ENCODE measurements around the gene IMPDH2.
"Not testable (repeated sequence)": the region's sequence is repeated elsewhere in the genome, so short reads cannot be mapped to it uniquely, and the experiment has no call there.

IMPDH2 gene

DNA sequence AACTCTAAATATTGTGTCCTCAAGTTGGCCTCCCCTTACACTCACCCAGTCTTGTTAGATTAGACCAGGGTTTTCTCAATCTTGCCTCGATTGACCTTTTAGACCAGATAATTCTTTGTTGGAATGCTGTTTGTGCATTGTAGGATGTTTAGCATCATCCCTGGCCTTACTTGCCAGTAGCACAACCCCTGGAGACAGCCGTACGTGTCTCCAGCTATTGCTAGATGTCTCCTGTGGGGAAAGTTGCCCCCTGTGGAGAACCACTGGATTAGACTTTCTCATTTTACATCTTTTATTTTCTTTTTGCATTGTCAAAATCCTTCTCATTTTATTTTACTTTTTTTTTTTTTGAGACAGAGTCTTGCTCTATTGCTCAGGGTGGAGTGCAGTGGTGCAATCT lies 19.8 kb downstream of the IMPDH2 start:
- no peaks in the 10 kb centered on the region for H3K9me2 ChIP-seq (replicated peaks; ENCODE audit: control insufficient read depth, low read length)
- no peak overlapping the region for H3K4me2 ChIP-seq (ENCODE audit: low read length)
- peaks cover 42% of the 10 kb centered on the region for H3K36me3 ChIP-seq (ENCODE audit: control insufficient read depth, low read length)
- no peaks in the 10 kb centered on the region for H3K27me3 ChIP-seq (ENCODE audit: control insufficient read depth, low read length)
- H3K9me3 ChIP-seq (ENCODE audit: control insufficient read depth, insufficient read depth, low read length) = no peaks in the 10 kb centered on the region
- TF ChIP-seq, protein P1, sequence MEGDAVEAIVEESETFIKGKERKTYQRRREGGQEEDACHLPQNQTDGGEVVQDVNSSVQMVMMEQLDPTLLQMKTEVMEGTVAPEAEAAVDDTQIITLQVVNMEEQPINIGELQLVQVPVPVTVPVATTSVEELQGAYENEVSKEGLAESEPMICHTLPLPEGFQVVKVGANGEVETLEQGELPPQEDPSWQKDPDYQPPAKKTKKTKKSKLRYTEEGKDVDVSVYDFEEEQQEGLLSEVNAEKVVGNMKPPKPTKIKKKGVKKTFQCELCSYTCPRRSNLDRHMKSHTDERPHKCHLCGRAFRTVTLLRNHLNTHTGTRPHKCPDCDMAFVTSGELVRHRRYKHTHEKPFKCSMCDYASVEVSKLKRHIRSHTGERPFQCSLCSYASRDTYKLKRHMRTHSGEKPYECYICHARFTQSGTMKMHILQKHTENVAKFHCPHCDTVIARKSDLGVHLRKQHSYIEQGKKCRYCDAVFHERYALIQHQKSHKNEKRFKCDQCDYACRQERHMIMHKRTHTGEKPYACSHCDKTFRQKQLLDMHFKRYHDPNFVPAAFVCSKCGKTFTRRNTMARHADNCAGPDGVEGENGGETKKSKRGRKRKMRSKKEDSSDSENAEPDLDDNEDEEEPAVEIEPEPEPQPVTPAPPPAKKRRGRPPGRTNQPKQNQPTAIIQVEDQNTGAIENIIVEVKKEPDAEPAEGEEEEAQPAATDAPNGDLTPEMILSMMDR (IDR thresholded peaks at IDR 0.05; ENCODE audit: low read depth, low read length, poor library complexity, severe bottlenecking) = no peak
- no peak for TF ChIP-seq EZH2phosphoT487 (IDR thresholded peaks at IDR 0.05; ENCODE audit: borderline replicate concordance, low read length)
- no peak overlapping the region for H3K4me3 ChIP-seq (ENCODE audit: low read length)
- H4K20me1 ChIP-seq (ENCODE audit: control insufficient read depth, insufficient read depth, low read depth, low read length) = peaks cover 16% of the 10 kb centered on the region
- H3K79me2 ChIP-seq (ENCODE audit: control insufficient read depth, low read length) = peaks cover 64% of the 10 kb centered on the region
- no peaks in the 10 kb centered on the region for H3F3A ChIP-seq (ENCODE audit: control insufficient read depth, insufficient read depth)
- peaks cover 18% of the 10 kb centered on the region for H3K4me1 ChIP-seq (ENCODE audit: control insufficient read depth, low read length)
- no peak overlapping the region for H3K27ac ChIP-seq (ENCODE audit: low read depth, low read length)

DNA sequence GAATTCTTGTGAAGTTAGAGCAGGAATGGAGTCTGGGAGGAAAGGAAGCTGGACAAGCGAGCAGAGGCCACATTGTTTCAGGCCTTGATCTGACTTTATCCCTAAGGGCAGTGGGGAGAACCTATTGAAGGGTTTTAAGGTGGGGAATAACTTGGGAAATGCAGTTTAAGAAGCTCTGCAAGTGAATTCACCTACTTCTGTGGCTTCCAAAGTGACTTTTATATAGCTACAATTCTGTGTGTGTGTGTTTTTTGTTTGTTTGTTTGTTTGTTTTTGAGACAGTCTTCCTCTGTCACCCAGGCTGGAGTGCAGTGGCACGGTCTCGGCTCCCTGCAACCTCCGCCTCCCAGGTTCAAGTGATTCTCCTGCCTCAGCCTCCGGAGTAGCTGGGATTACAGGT lies 20.6 kb downstream of the IMPDH2 start:
- not testable (repeated sequence) for H3K27me3 ChIP-seq (ENCODE audit: control insufficient read depth, low read length); H3K27ac ChIP-seq (ENCODE audit: low read depth, low read length); H3K9me3 ChIP-seq (ENCODE audit: control insufficient read depth, insufficient read depth, low read length); H3F3A ChIP-seq (ENCODE audit: control insufficient read depth, insufficient read depth); H3K9me2 ChIP-seq (replicated peaks; ENCODE audit: control insufficient read depth, low read length)
- peak overlapping the region; percentile 87 for H3K4me2 ChIP-seq (ENCODE audit: low read length)
- peaks cover 34% of the 10 kb centered on the region for H3K36me3 ChIP-seq (ENCODE audit: control insufficient read depth, low read length)
- H3K4me3 ChIP-seq (ENCODE audit: low read length) = peak overlapping the region; percentile 90
- peaks cover 18% of the 10 kb centered on the region for H3K4me1 ChIP-seq (ENCODE audit: control insufficient read depth, low read length)
- H4K20me1 ChIP-seq (ENCODE audit: control insufficient read depth, insufficient read depth, low read depth, low read length) = peaks cover 13% of the 10 kb centered on the region
- peaks cover 60% of the 10 kb centered on the region for H3K79me2 ChIP-seq (ENCODE audit: control insufficient read depth, low read length)

DNA sequence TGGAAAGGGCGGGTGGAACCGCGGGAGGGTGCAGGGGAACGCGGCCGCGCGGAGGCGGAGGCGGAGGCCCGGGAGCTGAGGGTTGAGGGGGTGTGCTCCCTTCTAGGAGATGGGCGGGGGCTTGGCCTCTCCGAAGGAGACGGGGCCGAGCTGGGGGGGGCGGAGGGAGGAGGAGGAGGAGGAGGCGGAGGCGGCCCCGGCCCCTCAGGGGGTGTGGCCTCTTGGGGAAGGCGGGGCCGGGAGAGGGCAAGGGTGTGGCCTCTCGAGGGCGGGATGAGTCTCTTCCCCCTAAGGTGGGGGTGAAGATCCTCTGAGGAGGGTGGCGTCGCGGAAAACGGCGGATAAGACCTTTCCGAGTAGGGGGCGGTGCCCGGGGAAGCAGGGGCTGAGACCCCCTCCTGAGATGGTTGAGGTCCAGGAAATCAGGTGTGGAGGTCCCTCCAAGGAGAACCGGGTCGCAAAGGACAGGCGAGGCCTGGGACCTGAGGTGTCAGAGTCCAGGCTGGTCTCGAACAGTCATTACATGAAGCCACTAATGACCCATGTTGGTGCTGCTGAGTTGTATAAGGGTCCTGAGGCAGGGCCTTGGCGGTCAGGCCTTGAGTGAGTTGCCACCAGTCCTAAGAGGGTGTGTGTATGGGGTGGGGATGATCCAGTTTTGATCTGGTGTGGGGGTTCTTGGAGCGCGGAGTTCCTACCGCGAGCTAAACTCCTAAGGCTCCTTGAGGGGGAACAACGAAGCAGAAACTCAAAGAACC lies 21.2 kb downstream of the IMPDH2 start:
- no peaks in the 10 kb centered on the region for H3K27me3 ChIP-seq (ENCODE audit: control insufficient read depth, low read length)
- H3K36me3 ChIP-seq (ENCODE audit: control insufficient read depth, low read length) = peaks cover 27% of the 10 kb centered on the region
- H3K27ac ChIP-seq (ENCODE audit: low read depth, low read length) = peak overlapping the region; percentile 74
- TF ChIP-seq, protein P1 (IDR thresholded peaks at IDR 0.05; ENCODE audit: low read depth, low read length, poor library complexity, severe bottlenecking) = peak; percentile 21
- TF ChIP-seq EZH2phosphoT487 (IDR thresholded peaks at IDR 0.05; ENCODE audit: borderline replicate concordance, low read length) = no peak
- H3K9me3 ChIP-seq (ENCODE audit: control insufficient read depth, insufficient read depth, low read length) = no peaks in the 10 kb centered on the region
- peaks cover 7% of the 10 kb centered on the region for H4K20me1 ChIP-seq (ENCODE audit: control insufficient read depth, insufficient read depth, low read depth, low read length)
- no peaks in the 10 kb centered on the region for H3F3A ChIP-seq (ENCODE audit: control insufficient read depth, insufficient read depth)
- H3K4me3 ChIP-seq (ENCODE audit: low read length) = peak overlapping the region; percentile 90
- H3K79me2 ChIP-seq (ENCODE audit: control insufficient read depth, low read length) = peaks cover 53% of the 10 kb centered on the region
- no peaks in the 10 kb centered on the region for H3K9me2 ChIP-seq (replicated peaks; ENCODE audit: control insufficient read depth, low read length)
- peaks cover 18% of the 10 kb centered on the region for H3K4me1 ChIP-seq (ENCODE audit: control insufficient read depth, low read length)
- peak overlapping the region; percentile 87 for H3K4me2 ChIP-seq (ENCODE audit: low read length)

DNA sequence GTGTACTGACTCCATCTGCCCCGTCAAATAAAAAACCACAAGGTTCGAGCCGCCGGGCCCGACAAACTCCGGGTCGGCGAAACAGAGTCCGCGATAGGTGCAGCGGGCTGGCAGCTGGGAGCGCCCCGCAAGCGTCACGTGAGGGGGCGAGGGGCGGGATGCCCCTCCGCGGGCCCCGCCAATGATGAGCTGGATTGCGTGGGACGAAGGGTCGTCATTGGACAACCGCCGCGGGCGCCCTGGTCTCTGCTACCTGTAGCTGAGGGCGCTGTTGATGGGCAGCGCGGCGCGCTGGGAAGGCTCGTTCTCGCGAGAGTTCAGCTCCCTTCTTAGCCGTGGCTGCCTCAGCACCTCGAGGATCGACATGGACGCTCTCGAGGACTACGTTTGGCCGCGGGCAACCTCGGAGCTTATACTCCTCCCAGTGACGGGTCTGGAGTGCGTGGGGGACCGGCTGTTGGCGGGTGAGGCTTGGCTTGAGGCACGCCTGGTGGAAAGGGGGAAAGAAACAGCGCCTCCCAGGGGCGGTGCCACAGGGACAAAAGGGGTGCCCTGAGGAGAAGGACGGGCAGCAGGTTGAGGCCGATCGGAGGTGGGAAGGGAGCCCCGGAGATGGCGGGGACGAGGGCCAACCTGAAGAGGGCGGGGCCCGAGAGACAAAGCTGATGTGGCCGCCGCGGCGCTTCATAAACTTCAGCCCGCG lies 22.0 kb downstream of the IMPDH2 start, which contains the start of gene WDR6:
Gene WDR6 (plus strand): TSS at position 324 of the 703 bp plus-strand sequence. CDS start 41 bp downstream, at position 365.
- Histone ChIP-seq H3K79me2 (ENCODE audit: control insufficient read depth, low read length) (peaks cover 46% of the 10 kb centered on the region), H3K9me2 (replicated peaks; ENCODE audit: control insufficient read depth, low read length) (no peaks in the 10 kb centered on the region), H4K20me1 (ENCODE audit: control insufficient read depth, insufficient read depth, low read depth, low read length) (peaks cover 6% of the 10 kb centered on the region), H3K4me1 (ENCODE audit: control insufficient read depth, low read length) (peaks cover 18% of the 10 kb centered on the region), H3F3A (ENCODE audit: control insufficient read depth, insufficient read depth) (no peaks in the 10 kb centered on the region), H3K27ac (ENCODE audit: low read depth, low read length) (peak within 1 kb of the TSS; percentile 74), H3K27me3 (ENCODE audit: control insufficient read depth, low read length) (no peaks in the 10 kb centered on the region), H3K4me3 (ENCODE audit: low read length) (peak within 1 kb of the TSS; percentile 90), H3K36me3 (ENCODE audit: control insufficient read depth, low read length) (peaks cover 20% of the 10 kb centered on the region), H3K9me3 (ENCODE audit: control insufficient read depth, insufficient read depth, low read length) (no peaks in the 10 kb centered on the region), H3K4me2 (ENCODE audit: low read length) (peak within 1 kb of the TSS; percentile 87)
- TF ChIP-seq, protein P1 (IDR thresholded peaks at IDR 0.05; ENCODE audit: low read depth, low read length, poor library complexity, severe bottlenecking) = peak; percentile 78
- no peak for TF ChIP-seq EZH2phosphoT487 (IDR thresholded peaks at IDR 0.05; ENCODE audit: borderline replicate concordance, low read length)
